WTC11 (cell line): Measurements from ENCODE around the gene PMM1. TPM values are rescaled to one million over a fixed set of nuclear protein-coding genes. Genes with fewer than 3 reads are reported as not detected.
A peak's percentile ranks its signal among the peaks of the same experiment; 100 is the strongest.

ENCODE experiments used
- ATF2 ChIP-seq: sonication (generic); formaldehyde crosslinking; IDR thresholded peaks from 2 replicates; pipeline ENCODE4 v1.8.1; 2022; ENCODE audit warnings: low read depth, missing genetic modification reagents, borderline replicate concordance
- CREM ChIP-seq: sonication (generic); formaldehyde crosslinking; IDR thresholded peaks from 2 replicates; pipeline ENCODE4 v1.8.1; 2022; ENCODE audit warnings: mild to moderate bottlenecking, missing genetic modification reagents, moderate library complexity
- CTCF ChIP-seq: fragments of 200-600 bp; IDR thresholded peaks from 2 replicates; pipeline ENCODE4 v1.8.0; 2022; ENCODE audit warnings: antibody characterized with exemption
- ELF4 ChIP-seq: sonication (generic); formaldehyde crosslinking; IDR thresholded peaks from 2 replicates; pipeline ENCODE4 v1.8.1; 2022; ENCODE audit warnings: low read depth, mild to moderate bottlenecking, moderate library complexity, missing genetic modification reagents
- EMX1 ChIP-seq: fragments of 250-450 bp; sonication (Bioruptor Pico); IDR thresholded peaks from 2 replicates; pipeline ENCODE4 v1.8.0; 2021; ENCODE audit warnings: mild to moderate bottlenecking
- FOXJ3 ChIP-seq: sonication (generic); formaldehyde crosslinking; IDR thresholded peaks from 2 replicates; pipeline ENCODE4 v1.9.0; 2021; ENCODE audit warnings: missing genetic modification reagents, mild to moderate bottlenecking, borderline replicate concordance
- FOXP1 ChIP-seq: sonication (generic); formaldehyde crosslinking; IDR thresholded peaks from 2 replicates; pipeline ENCODE4 v1.8.0; 2022; ENCODE audit warnings: missing genetic modification reagents, mild to moderate bottlenecking, moderate library complexity, borderline replicate concordance
- GABPB1 ChIP-seq: sonication (generic); formaldehyde crosslinking; IDR thresholded peaks from 2 replicates; pipeline ENCODE4 v1.8.1; 2023; ENCODE audit warnings: mild to moderate bottlenecking, missing genetic modification reagents
- JUN ChIP-seq: sonication (generic); formaldehyde crosslinking; IDR thresholded peaks from 2 replicates; pipeline ENCODE4 v1.8.0; 2023; ENCODE audit warnings: mild to moderate bottlenecking, missing genetic modification reagents
- KAT7 ChIP-seq: sonication (generic); formaldehyde crosslinking; IDR thresholded peaks from 2 replicates; pipeline ENCODE4 v1.8.1; 2023; ENCODE audit warnings: missing genetic modification reagents, mild to moderate bottlenecking, borderline replicate concordance
- MXD4 ChIP-seq: fragments of 250-450 bp; sonication (Bioruptor Pico); IDR thresholded peaks from 2 replicates; pipeline ENCODE4 v1.8.0; 2021; ENCODE audit warnings: mild to moderate bottlenecking, moderate library complexity, borderline replicate concordance
- MYBL2 ChIP-seq: sonication (generic); formaldehyde crosslinking; IDR thresholded peaks from 2 replicates; pipeline ENCODE4 v1.8.1; 2023; ENCODE audit warnings: mild to moderate bottlenecking, moderate library complexity, missing genetic modification reagents
- NFATC4 ChIP-seq: fragments of 250-450 bp; sonication (Bioruptor Pico); IDR thresholded peaks from 2 replicates; pipeline ENCODE4 v1.9.0; 2021; ENCODE audit warnings: mild to moderate bottlenecking
- NFYB ChIP-seq: sonication (generic); formaldehyde crosslinking; conservative IDR thresholded peaks from 2 replicates; pipeline ENCODE4 v1.8.0; 2022; ENCODE audit warnings: low read depth, missing genetic modification reagents
- OVOL2 ChIP-seq: fragments of 250-450 bp; sonication (Bioruptor Pico); IDR thresholded peaks from 2 replicates; pipeline ENCODE4 v1.9.0; 2021; ENCODE audit warnings: mild to moderate bottlenecking, borderline replicate concordance
- TCF7 ChIP-seq: sonication (generic); formaldehyde crosslinking; IDR thresholded peaks from 2 replicates; pipeline ENCODE4 v1.8.0; 2022; ENCODE audit warnings: mild to moderate bottlenecking, low read depth, missing genetic modification reagents, moderate library complexity
- USF2 ChIP-seq: sonication (generic); formaldehyde crosslinking; IDR thresholded peaks from 2 replicates; pipeline ENCODE4 v1.8.1; 2023; ENCODE audit warnings: mild to moderate bottlenecking, missing genetic modification reagents, moderate library complexity
- ZMAT4 ChIP-seq: fragments of 250-450 bp; sonication (Bioruptor Pico); IDR thresholded peaks from 2 replicates; pipeline ENCODE4 v1.9.0; 2021; ENCODE audit warnings: mild to moderate bottlenecking
- ZNF121 ChIP-seq: sonication (generic); formaldehyde crosslinking; IDR thresholded peaks from 2 replicates; pipeline ENCODE4 v1.8.0; 2023; ENCODE audit warnings: missing genetic modification reagents
- ZNF396 ChIP-seq: fragments of 250-450 bp; sonication (Bioruptor Pico); IDR thresholded peaks from 2 replicates; pipeline ENCODE4 v1.8.0; 2021; ENCODE audit warnings: mild to moderate bottlenecking, moderate library complexity, borderline replicate concordance
- ZNF416 ChIP-seq: fragments of 250-450 bp; sonication (Bioruptor Pico); IDR thresholded peaks from 2 replicates; pipeline ENCODE4 v1.9.0; 2021; ENCODE audit warnings: mild to moderate bottlenecking, inconsistent platforms
- ZNF423 ChIP-seq: fragments of 250-450 bp; sonication (Bioruptor Pico); IDR thresholded peaks from 2 replicates; pipeline ENCODE4 v2.1.2; 2022; ENCODE audit warnings: mild to moderate bottlenecking, moderate library complexity
- total RNA-seq: library from RNA; stranded (reverse); gene quantifications from 3 replicates; pipeline ENCODE4 v1.2.3, GENCODE V29; 2021
- TF ChIP-seq, protein P1 (sequence below): sonication (generic); formaldehyde crosslinking; IDR thresholded peaks from 2 replicates; pipeline ENCODE4 v1.8.1; 2022; ENCODE audit warnings: low read depth, mild to moderate bottlenecking, moderate library complexity, missing genetic modification reagents, borderline replicate concordance
- TF ChIP-seq, protein P2 (sequence below): sonication (generic); formaldehyde crosslinking; IDR thresholded peaks from 2 replicates; pipeline ENCODE4 v1.8.1; 2022; ENCODE audit warnings: mild to moderate bottlenecking, missing genetic modification reagents, moderate library complexity, borderline replicate concordance
- TF ChIP-seq, protein P3 (sequence below): sonication (generic); formaldehyde crosslinking; IDR thresholded peaks from 2 replicates; pipeline ENCODE4 v1.8.1; 2023; ENCODE audit warnings: mild to moderate bottlenecking, missing genetic modification reagents
- TF ChIP-seq, protein P4 (sequence below): fragments of 250-450 bp; sonication (Bioruptor Pico); IDR thresholded peaks from 2 replicates; pipeline ENCODE4 v2.1.2; 2022; ENCODE audit warnings: mild to moderate bottlenecking, moderate library complexity

PMM1 gene
- total RNA-seq, 1 experiment from 2014 or later = 15.7 TPM

DNA sequence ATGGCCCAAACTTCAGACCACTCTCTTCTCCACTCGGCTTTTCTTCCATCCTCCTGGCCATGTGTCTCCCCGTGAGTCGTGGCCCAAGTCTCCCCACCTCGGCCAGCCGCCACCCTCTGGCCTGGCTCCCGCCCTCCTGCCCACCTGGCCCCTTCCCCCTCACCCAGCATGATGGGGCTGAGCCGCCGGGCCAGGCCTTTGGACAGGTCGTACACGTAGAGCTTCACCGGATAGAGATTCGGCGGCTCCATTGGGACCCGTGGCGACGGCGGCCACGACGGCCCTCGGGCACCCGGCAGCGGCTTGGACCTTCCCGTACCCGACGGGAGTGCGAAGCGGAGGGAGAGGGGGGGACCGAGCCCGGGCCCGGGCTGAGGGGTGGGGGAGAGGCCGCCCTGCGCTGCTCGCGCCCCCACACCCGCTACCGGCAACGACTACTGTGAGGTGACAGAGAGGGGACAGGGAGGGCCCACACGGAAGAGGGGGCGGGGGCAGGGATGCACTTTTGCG is 31.0 kb upstream of the PMM1 start, which contains the start of gene DESI1 (continued):
- TF ChIP-seq USF2 = peak; percentile 18; the same call in 1 of the 2 replicates
- no peak for TF ChIP-seq JUN (CRISPR knock-in tag)
- no peak for TF ChIP-seq ZNF423 (CRISPR knock-in tag)
- 0 out of 2 replicates have a peak, but pooled peaks have one; percentile 36 for TF ChIP-seq FOXP1 (CRISPR knock-in tag)
- no peak for TF ChIP-seq CREM (CRISPR knock-in tag)
- no peak; the same call in none of the 2 replicates for TF ChIP-seq GABPB1 (CRISPR knock-in tag)
- no peak for TF ChIP-seq OVOL2 (CRISPR knock-in tag)
- no peak for TF ChIP-seq ELF4 (CRISPR knock-in tag)
- peak; percentile 23; the same call in 1 of the 2 replicates for TF ChIP-seq MYBL2 (CRISPR knock-in tag)
- TF ChIP-seq EMX1 = no peak
- TF ChIP-seq, protein P1, sequence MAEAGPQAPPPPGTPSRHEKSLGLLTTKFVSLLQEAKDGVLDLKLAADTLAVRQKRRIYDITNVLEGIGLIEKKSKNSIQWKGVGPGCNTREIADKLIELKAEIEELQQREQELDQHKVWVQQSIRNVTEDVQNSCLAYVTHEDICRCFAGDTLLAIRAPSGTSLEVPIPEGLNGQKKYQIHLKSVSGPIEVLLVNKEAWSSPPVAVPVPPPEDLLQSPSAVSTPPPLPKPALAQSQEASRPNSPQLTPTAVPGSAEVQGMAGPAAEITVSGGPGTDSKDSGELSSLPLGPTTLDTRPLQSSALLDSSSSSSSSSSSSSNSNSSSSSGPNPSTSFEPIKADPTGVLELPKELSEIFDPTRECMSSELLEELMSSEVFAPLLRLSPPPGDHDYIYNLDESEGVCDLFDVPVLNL (CRISPR knock-in tag) = peak; percentile 55; the same call in 1 of the 2 replicates
- TF ChIP-seq ZNF396 (CRISPR knock-in tag) = no peak
- TF ChIP-seq, protein P2, sequence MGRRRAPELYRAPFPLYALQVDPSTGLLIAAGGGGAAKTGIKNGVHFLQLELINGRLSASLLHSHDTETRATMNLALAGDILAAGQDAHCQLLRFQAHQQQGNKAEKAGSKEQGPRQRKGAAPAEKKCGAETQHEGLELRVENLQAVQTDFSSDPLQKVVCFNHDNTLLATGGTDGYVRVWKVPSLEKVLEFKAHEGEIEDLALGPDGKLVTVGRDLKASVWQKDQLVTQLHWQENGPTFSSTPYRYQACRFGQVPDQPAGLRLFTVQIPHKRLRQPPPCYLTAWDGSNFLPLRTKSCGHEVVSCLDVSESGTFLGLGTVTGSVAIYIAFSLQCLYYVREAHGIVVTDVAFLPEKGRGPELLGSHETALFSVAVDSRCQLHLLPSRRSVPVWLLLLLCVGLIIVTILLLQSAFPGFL (CRISPR knock-in tag) = no peak
- TF ChIP-seq, protein P3, sequence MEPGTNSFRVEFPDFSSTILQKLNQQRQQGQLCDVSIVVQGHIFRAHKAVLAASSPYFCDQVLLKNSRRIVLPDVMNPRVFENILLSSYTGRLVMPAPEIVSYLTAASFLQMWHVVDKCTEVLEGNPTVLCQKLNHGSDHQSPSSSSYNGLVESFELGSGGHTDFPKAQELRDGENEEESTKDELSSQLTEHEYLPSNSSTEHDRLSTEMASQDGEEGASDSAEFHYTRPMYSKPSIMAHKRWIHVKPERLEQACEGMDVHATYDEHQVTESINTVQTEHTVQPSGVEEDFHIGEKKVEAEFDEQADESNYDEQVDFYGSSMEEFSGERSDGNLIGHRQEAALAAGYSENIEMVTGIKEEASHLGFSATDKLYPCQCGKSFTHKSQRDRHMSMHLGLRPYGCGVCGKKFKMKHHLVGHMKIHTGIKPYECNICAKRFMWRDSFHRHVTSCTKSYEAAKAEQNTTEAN (CRISPR knock-in tag) = 0 out of 2 replicates have a peak, but pooled peaks have one; percentile 46
- TF ChIP-seq ATF2 (CRISPR knock-in tag) = no peak
- TF ChIP-seq FOXJ3 (CRISPR knock-in tag) = no peak
- TF ChIP-seq ZNF416 (CRISPR knock-in tag) = no peak
- no peak for TF ChIP-seq MXD4 (CRISPR knock-in tag)
- no peak for TF ChIP-seq CTCF
- no peak for TF ChIP-seq ZMAT4 (CRISPR knock-in tag)
- TF ChIP-seq KAT7 (CRISPR knock-in tag) = no peak
- TF ChIP-seq, protein P4, sequence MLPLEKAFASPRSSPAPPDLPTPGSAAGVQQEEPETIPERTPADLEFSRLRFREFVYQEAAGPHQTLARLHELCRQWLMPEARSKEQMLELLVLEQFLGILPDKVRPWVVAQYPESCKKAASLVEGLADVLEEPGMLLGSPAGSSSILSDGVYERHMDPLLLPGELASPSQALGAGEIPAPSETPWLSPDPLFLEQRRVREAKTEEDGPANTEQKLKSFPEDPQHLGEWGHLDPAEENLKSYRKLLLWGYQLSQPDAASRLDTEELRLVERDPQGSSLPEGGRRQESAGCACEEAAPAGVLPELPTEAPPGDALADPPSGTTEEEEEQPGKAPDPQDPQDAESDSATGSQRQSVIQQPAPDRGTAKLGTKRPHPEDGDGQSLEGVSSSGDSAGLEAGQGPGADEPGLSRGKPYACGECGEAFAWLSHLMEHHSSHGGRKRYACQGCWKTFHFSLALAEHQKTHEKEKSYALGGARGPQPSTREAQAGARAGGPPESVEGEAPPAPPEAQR (CRISPR knock-in tag) = no peak
- TF ChIP-seq TCF7 (CRISPR knock-in tag) = 0 out of 2 replicates have a peak, but pooled peaks have one; percentile 54
- TF ChIP-seq NFATC4 = no peak
- TF ChIP-seq NFYB (CRISPR knock-in tag) = no peak
- no peak for TF ChIP-seq ZNF121 (CRISPR knock-in tag)
